K562 (cell line): ENCODE measurements around the gene CLCN6.

Experiments used
- ARNT ChIP-seq, 2 experiments: fragments of 450-650 bp; IDR thresholded peaks; 2 replicates each; pipeline ENCODE4 v1.6.1; 2016; ENCODE audit warnings: mild to moderate bottlenecking in 1 of 2
- CBX5 ChIP-seq: IDR thresholded peaks from 2 replicates; pipeline ENCODE4 v1.6.1; 2014; ENCODE audit warnings: low read depth, borderline replicate concordance
- PHF8 ChIP-seq: fragments of 200-600 bp; sonication (generic); IDR thresholded peaks from 2 replicates; pipeline ENCODE4 v1.6.1; 2012; ENCODE audit warnings: mixed run types, mild to moderate bottlenecking, inconsistent platforms, low read length, moderate library complexity, borderline replicate concordance
- PML ChIP-seq: IDR thresholded peaks from 2 replicates; pipeline ENCODE4 v1.6.1; 2012; ENCODE audit warnings: low read length, inconsistent platforms
- THRA ChIP-seq: fragments of 450-650 bp; IDR thresholded peaks from 2 replicates; pipeline ENCODE4 v1.6.1; 2017; ENCODE audit warnings: mild to moderate bottlenecking, moderate library complexity
- ZNF143 ChIP-seq: sonication (generic); formaldehyde crosslinking; IDR thresholded peaks from 2 replicates; pipeline ENCODE4 v1.9.0; 2022; ENCODE audit warnings: mild to moderate bottlenecking, missing genetic modification reagents

DNA sequence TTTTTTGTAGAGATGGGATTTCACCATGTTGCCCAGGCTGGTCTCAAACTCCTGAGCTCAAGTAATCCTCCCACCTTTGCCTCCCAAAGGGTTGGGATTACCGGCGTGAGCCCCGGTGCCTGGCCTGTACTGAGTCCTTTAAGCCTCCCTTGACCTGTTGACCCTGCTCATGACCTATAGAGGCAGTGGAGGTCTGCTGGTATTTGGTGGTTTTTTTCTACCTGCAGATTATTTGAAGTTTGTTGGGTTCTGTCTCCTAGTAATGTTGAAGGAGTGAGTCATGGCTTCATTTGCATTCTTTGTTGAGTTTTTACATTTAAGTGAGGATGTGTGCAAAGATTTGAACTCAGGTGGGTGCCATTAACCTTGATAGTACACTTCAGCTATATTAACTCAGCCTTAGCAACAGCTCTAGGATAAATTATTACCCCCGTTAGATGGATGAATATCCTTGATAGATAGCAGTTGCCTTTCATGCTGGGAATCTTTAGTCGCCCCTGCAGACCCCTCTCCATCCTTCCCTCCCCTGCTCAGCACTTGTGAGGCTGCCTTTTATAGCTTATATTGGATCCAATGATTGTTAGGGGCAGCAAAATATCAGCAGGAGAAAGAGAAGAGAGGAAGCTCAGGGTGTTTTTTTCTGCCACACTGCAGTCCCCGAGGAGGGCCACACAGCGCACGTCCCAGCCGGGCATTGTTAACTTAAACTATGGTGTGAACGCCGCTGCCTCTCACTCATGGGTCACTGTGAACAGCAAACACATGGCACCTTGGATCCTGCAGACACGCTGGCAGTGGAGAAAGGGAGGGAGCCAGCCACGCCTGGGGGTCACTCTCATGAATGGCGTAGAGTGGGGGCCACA is 67.6 kb downstream of the CLCN6 start:
- TF ChIP-seq PML (no peak), PHF8 (no peak), ARNT (IDR thresholded peaks at IDR 0.05) (no peak), THRA (no peak), CBX5 (no peak), ZNF143 (no peak)
